Measurements from ENCODE around the gene KCNB1.
A peak's percentile ranks its signal among the peaks of the same experiment; 100 is the strongest.

KCNB1 gene

DNA sequence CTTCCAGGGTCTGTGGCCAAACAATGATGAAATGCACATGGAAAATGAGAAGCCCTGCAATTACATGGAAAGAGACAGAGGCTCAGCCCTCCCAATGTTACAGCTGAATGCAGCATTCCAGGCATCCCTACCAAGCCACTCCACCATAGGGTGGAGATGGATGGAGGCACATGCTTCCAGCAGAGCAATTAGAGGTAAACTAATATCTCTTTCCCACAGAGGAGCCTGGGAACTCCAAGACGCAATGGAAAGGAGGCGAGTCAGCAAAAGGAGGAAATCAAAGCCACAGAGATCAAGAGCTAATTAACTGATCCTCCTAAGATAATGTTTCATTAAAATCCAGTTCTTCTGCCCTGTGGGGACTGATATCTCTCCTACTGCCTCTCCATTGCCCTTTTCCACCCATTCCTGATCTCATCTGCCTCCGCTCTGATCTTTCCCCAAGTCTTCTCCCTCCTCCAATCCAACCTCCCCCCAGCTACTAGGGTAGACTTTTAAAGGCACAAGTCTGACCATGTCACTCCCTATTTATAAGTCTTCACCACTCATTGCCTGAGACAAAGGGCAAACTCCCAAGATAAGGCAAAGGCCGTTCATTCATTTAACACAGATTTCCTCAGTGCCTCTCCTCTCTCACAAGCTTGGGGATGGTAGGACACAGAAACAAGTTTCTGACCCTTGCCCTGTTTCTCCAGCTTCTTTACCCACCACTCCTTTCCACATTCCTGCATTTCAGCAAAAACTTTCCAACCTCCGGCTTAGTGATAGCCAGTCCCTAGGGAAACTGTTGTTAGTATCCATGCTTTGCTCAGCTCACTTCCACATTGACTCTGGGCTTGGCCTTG lies 14.3 kb upstream of the KCNB1 start:
- DNase-seq, result no peak

GRCh38 chr20:49496043-49496442 lies 13.6 kb upstream of the KCNB1 start:
- no peak for DNase-seq

DNA sequence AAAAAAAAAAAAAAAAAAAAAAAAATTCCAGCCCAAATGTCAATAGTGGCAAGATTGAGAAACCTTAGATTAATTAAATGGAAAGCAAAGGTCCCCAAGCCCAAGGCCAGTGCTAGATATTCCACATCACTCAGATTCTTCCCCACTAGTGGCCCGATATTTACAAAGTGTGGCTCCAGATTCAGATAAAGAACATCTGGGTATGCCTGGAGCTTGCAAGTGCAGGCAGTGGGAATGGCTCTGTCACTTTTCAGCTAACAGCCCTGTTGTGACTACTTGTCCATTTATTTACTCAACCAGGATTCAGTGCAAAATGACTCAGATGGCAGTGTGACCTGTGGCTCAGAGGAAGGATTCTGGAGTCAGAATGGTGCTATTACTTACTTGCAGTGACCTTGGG lies 8.2 kb upstream of the KCNB1 start:
- DNase-seq, result no peak

GRCh38 chr20:49489688-49490087 lies 7.2 kb upstream of the KCNB1 start:
- no peak for DNase-seq

GRCh38 chr20:49486064-49486463 lies 3.6 kb upstream of the KCNB1 start:
- no peak for DNase-seq

- DNase-seq, result no peak
Measured at GRCh38 chr20:49485563-49485962, 3.1 kb upstream of the KCNB1 start.

GRCh38 chr20:49484180-49485140 lies 2.0 kb upstream of the KCNB1 start:
- peak; percentile 22 to 56 for DNase-seq

GRCh38 chr20:49483696-49484123 lies 1.2 kb upstream of the KCNB1 start:
- no peak for DNase-seq

DNA sequence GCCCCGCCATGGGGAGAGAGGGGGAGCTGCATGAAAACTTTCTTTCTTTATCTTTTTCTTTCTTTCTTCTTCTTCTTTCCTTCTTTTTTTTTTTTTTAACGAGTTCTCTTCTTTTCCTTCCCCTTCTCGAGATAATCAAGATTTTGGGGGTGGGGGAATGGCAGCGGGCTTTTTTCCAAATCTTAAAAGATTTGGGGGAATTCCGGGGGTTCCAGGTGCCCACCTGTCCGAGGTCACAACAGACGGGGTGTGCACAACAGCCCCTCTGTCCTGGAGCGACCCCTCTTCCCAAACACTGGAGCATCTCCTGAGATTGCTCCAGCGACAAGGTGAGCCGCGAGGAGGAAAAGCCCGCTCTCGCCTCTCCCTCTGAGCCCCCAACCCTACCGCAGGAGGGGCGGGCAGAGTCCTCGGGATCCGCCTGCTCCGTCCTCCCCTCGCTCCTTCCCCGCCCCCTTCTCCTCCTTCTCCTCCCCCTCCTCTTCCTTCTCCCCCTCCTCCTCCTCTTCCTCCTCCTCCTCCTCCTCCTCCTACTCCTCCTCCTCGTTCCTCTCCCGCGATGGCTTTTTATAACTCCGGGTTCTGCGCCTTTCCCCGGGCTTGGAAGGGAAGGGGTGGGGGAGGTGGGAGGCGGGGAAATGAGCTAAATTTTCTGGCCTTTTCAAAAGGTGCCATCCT lies 689 bp upstream of the KCNB1 start:
- no peak for DNase-seq

DNA sequence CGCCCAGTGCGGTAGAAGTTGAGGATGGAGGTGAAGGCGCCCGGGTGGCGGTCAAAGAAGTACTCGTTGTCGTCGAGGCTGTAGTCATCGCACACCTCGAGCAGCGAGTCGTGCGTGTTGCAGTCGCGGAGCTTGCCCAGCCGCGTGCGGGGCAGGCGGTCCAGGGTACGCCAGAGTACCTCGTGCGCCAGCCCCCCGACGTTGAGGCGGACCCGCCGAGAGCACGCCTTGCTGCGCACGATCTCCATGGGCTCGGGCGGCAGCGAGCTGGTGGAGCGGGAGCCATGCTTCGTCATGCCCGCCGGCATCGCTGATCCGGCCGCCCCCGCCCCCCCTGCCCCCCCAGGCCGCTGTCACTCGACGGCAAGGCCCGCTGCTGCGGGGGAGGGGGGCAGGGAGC lies 295 bp downstream of the KCNB1 start:
- no peak for DNase-seq

DNA sequence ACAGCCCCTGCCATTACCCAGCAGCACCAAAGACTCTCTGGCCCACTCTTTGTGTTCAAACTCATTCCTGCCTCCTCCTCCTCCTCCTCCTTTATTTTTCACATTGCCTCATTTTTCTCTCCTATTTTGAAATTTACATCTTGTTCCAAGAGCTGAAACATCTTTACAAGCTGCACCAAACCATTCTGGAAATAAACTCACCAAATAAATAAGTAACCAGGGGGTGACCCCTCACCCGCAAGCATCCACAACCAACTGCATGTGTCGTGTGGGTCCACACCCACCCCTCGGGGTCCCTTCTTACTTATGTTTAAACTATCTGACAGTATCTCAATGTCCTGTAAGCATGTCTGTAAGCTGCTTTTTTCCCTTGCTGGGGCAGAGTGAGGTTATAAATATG lies 1.4 kb downstream of the KCNB1 start:
- no peak for DNase-seq

- DNase-seq, result no peak
Measured at GRCh38 chr20:49480236-49480635, 2.2 kb downstream of the KCNB1 start.

DNA sequence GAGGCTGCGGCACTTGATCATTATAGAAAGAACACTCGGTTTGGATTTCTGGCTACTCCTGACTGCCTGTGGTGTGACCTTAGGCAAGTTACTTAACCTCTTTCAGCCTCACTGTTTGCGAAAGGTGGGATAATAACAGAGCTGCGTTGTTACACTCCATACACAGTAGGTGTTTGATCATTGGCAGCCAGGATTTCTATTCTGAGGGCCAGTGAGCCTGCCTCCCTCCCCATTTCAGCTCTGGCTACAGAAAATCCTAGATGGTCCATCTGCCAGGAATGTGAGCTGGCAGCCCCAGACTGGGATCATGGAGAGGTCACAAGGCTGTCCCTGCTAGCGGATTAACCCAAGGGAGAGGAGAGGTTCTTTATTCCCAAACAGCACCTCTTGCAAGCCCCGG lies 2.7 kb downstream of the KCNB1 start:
- DNase-seq, result no peak

DNA sequence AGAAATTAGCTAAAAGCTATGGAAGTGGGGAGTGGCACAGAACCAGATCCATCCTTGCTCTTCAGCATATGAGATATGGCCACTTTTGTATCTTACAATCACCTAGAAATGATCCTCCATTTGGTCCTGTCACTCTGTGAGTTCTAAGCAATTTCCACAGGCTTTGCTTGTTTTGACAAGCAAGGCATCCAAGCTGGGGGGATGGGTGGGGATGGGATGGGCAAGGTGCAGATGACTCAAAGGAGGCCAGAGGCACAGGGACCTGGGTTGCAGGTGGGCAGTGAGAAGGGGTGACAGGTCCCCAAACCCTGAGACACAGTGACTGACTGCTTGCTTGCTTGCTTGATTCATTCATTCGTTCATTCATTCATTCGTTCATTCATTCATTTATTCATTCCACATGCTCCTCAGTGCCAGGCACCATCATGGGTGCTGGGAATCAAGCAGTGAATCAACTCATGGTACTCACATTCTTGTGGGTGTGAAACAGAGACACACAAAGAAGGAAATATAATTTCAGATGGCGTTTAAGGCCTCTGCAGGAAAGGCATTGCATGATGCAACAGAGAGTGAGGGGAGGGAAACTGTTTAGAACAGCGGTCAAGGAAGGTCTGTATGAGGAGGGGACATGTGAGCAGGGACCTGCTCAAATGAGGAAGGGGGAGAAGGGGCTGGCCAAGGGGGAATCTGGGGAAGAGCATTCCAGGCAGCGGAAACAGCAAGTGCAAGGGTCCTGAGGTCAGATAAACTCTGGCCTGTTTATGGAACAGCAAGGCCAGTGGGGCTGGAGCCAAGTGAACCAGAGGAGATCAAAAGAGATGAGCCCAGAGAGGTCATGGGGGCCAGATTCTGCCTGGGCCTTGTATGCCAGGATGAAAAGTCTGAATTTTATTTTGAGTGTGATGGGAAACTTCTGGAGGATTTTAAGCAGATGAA lies 3.4 kb downstream of the KCNB1 start:
- no peak for DNase-seq

- DNase-seq, result no peak
Measured at GRCh38 chr20:49478266-49478665, 4.2 kb downstream of the KCNB1 start.

- DNase-seq, result no peak
Measured at GRCh38 chr20:49477200-49477599, 5.3 kb downstream of the KCNB1 start.

- DNase-seq, result no peak
Measured at GRCh38 chr20:49476016-49476355, 6.5 kb downstream of the KCNB1 start.

DNA sequence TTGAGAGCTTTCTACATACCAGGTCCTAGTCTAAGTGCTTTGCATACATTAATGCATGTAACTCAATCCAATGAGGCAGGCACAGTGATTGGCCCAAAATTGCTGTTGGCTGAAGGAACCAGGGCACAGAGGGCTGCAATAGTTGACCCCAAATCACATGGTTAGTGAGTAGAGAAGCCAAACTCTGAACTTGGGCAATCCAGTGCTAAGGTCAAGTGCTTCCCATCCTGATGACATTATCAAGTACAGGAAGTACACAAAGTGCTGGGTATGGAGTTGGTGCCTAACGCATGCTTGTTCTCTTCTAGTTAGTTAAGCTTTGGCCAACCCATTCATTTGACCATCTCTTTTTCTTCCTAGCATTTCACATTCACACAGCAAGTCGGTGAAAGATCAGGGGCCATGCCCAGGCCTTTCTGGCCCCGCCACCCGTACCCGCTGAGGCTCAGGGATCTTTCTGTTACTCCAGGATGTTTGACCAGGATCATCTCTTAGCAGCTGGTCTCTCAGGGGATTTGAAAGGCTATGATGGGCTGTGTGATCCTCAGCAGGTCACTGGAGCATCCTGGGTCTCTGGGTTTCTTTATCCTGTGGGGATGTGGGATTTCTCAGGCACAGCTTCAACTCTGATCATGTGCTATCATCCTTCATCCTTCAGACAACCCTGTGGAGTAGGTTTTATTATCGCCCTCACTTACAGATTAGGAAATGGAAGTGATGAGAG lies 7.0 kb downstream of the KCNB1 start:
- DNase-seq, result peak in 1 of 2 donors; percentile 16

GRCh38 chr20:49471397-49471796 lies 11.1 kb downstream of the KCNB1 start:
- DNase-seq, result no peak

DNA sequence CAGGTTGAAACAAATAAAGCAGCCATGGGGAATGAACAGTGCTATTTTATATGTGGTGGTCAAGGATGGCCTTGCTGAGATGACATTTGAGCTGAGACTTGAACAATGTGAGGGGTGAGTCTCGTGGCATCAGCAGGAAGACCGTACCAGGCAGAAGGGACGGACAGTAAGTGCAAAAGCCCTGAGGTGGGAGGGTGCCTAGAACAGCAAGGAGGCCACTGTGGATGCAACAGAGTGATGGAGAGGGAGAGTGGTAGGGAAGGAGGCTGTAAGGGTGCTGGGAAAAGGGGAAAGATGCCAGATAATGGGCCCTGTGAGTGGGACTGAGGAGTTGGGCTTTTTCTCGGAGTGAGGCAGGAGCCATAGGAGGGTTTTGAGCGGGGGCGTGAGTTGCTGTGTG lies 11.5 kb downstream of the KCNB1 start:
- no peak for DNase-seq

DNA sequence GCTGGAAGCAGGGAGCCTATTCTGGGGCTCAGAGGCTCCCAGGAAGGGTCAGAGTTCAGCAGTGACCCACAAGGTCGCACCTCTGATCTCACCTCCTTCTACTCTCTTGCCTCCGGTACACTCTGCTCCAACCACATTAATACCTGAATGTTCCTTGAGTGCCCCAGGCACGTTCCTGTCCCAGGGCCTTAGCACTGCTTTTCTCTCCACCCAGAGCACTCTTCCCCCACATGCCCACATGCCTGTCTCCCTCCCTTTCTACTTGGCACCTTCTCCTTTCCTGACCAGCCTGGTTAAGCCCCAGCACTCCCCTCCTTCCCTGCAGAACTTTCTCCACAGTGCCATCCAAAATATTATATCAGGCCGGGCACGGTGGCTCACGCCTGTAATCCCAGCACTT lies 13.4 kb downstream of the KCNB1 start:
- DNase-seq, result no peak

All from inflammatory macrophage (primary cell).